ENCODE data around the gene NTPCR.

The NTPCR gene

DNA sequence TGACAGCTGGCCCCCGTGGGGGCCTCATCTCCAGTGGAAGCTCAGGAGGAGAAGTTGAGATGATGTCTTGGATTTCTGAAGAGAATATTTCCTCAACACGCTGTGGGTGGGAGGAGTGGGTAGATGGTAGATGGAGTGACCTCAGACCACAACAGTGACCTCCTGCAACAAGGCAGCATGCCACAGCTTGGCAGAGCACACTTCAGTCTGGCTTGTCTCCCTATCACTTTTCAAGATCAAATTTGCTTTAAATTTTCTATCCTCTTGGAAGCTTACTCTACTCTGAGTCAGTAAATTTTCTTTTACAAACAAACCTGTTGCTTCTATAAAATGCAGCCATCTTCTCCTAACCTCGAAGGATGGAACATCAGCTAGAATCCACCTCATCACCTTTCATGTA is 59.7 kb downstream of the NTPCR start:
- no peak for DNase-seq (ENCODE audit: low spot score)

GRCh38 chr1:233012021-233012420 is 61.6 kb downstream of the NTPCR start:
- no peak for DNase-seq (ENCODE audit: low spot score)

- no peak for DNase-seq (ENCODE audit: low spot score)
These were observed 65.6 kb downstream of the NTPCR start for GRCh38 chr1:233015965-233016364.

GRCh38 chr1:233016798-233017197 is 66.4 kb downstream of the NTPCR start:
- DNase-seq (ENCODE audit: low spot score), result no peak

DNA sequence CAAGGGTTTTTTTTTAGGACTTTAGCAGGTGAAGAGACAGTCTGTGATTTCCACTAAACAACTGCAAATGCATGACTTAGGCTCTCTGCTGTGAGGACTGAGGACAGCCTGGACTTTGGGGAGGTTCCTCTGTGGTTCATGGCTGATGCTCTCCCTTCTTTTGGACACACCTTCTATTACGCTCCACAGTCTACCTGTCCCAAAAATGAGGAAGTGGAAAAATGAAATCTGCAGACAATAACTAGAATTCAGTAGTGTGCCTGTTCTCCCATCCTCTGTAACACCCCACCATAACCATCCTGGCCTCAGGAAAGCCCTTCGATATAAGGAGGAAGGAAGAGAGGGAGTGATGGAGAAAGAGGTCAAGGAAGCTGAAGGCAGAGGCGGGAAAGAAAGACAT is 68.7 kb downstream of the NTPCR start:
- DNase-seq (ENCODE audit: low spot score), result no peak

DNA sequence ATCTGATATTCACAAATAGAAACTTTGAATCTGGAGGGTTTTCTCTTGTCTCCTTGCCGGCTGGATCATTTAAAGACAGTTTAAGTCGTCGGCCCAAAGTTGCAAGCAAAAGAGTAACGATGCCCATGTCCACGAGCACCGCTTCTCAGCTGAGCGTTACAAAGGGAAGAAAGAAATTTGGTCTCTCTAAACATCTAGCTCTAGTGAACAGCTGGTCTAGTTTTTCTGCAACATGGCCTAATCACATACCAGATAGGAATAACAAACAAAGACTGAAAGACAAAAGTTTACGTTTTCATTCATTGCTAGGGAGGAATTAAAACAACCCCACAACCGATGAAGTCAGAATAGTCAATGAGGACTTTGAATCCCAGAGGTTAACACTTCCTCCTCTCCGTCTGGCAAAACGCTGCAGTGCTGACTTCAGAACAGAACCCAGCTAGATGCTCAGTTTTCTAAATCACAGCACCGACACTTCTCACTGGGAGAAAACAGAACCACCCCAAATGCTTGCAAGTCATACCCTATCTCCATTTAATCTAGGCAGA is 69.4 kb downstream of the NTPCR start:
- no peak for DNase-seq (ENCODE audit: low spot score)

GRCh38 chr1:233020426-233020825 is 70.0 kb downstream of the NTPCR start:
- DNase-seq (ENCODE audit: low spot score), result no peak

GRCh38 chr1:233022246-233022645 is 71.8 kb downstream of the NTPCR start:
- DNase-seq (ENCODE audit: low spot score), result no peak

DNA sequence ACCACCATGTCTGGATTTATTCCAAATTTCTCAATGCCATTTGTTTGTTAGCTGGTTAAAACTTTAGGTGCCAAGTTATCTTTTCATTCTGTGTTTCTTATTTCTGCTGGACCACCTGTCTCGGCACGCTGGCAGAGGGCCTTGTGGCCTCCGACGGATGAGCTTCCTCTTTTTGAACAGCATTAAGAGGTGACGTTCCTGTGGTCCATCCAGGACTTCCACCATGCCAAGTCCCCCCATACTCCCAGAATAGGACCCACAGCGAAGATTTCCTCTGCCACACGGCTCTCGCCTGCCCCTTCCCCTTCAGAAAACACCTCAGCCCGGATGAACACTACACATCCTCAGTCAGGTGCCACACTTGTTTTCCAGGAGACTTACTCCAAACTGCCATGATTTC is 73.8 kb downstream of the NTPCR start:
- DNase-seq (ENCODE audit: low spot score), result no peak

- DNase-seq (ENCODE audit: low spot score), result no peak
These were observed 74.7 kb downstream of the NTPCR start for GRCh38 chr1:233025157-233025556.

GRCh38 chr1:233025567-233025966 is 75.2 kb downstream of the NTPCR start:
- no peak for DNase-seq (ENCODE audit: low spot score)

GRCh38 chr1:233027046-233027445 is 76.6 kb downstream of the NTPCR start:
- no peak for DNase-seq (ENCODE audit: low spot score)

- DNase-seq (ENCODE audit: low spot score), result no peak
These were observed 81.1 kb downstream of the NTPCR start for GRCh38 chr1:233031521-233031920.

DNA sequence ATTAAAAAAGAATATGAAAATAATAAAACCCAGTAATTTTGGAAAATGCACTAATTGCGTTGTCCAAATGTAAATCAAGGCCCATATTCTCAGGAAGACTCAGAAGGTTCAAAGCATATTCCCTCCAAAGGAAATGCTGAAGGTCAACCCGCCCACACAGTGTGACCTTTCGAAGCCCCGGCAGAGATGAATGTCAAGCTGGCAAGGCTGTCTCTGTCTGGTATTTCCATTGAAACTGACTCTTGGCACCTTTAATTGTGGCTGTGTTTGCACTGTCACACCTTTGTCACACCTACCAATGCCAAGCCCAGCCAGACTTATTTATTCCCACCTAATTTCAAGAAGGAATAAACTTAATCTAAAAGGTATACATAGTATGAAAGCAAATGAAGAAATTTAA is 82.5 kb downstream of the NTPCR start:
- DNase-seq (ENCODE audit: low spot score), result no peak

GRCh38 chr1:233033361-233033760 is 83.0 kb downstream of the NTPCR start:
- DNase-seq (ENCODE audit: low spot score), result no peak
